Measurements from ENCODE around the gene ZNF552.
"Not testable (repeated sequence)": the region's sequence is repeated elsewhere in the genome, so short reads cannot be mapped to it uniquely, and the experiment has no call there.

ZNF552 gene

GRCh38 chr19:57814505-57815246 lies at the start of gene ZNF552:
Gene ZNF552, minus strand, starts transcription at chr19:57814913. Its CDS starts 170 bp downstream, at chr19:57814743.
- DNase-seq: peak; percentile 92

- DNase-seq: not testable (repeated sequence)
Measured at GRCh38 chr19:57862351-57862750, 47.6 kb upstream of the ZNF552 start.

- not testable (repeated sequence) for DNase-seq
Measured at GRCh38 chr19:57854117-57854516, 39.4 kb upstream of the ZNF552 start.

GRCh38 chr19:57851812-57852603 lies 37.3 kb upstream of the ZNF552 start:
- not testable (repeated sequence) for DNase-seq

- DNase-seq: no peak
Measured at GRCh38 chr19:57850553-57851017, 35.9 kb upstream of the ZNF552 start.

GRCh38 chr19:57849666-57850473 lies 35.2 kb upstream of the ZNF552 start, which contains the start of gene ZNF587:
Gene ZNF587, plus strand, starts transcription at chr19:57849859. Its CDS starts 180 bp downstream, at chr19:57850039.
- peak; percentile 77 for DNase-seq

- not testable (repeated sequence) for DNase-seq
Measured at GRCh38 chr19:57849162-57849665, 34.5 kb upstream of the ZNF552 start.

GRCh38 chr19:57847164-57847563 lies 32.5 kb upstream of the ZNF552 start:
- not testable (repeated sequence) for DNase-seq

GRCh38 chr19:57841122-57841763 lies 26.5 kb upstream of the ZNF552 start:
- no peak for DNase-seq

GRCh38 chr19:57838622-57839191 lies 24.0 kb upstream of the ZNF552 start:
- not testable (repeated sequence) for DNase-seq

GRCh38 chr19:57836991-57837390 lies 22.3 kb upstream of the ZNF552 start:
- not testable (repeated sequence) for DNase-seq

- DNase-seq: no peak
Measured at GRCh38 chr19:57830071-57830602, 15.4 kb upstream of the ZNF552 start, which contains the start of gene ZNF587B. Gene ZNF587B, plus strand, starts transcription at chr19:57830299. Its CDS starts 230 bp downstream, at chr19:57830529.

- no peak for DNase-seq
Measured at GRCh38 chr19:57829316-57829715, 14.6 kb upstream of the ZNF552 start.

- no peak for DNase-seq
Measured at GRCh38 chr19:57825511-57825910, 10.8 kb upstream of the ZNF552 start.

- not testable (repeated sequence) for DNase-seq
Measured at GRCh38 chr19:57823608-57824007, 8.9 kb upstream of the ZNF552 start.

GRCh38 chr19:57823155-57823554 lies 8.4 kb upstream of the ZNF552 start:
- not testable (repeated sequence) for DNase-seq

GRCh38 chr19:57821501-57821900 lies 6.8 kb upstream of the ZNF552 start:
- not testable (repeated sequence) for DNase-seq

- DNase-seq: not testable (repeated sequence)
Measured at GRCh38 chr19:57821095-57821494, 6.4 kb upstream of the ZNF552 start.

- no peak for DNase-seq
Measured at GRCh38 chr19:57820599-57820998, 5.9 kb upstream of the ZNF552 start.

- DNase-seq: peak; percentile 82
Measured at GRCh38 chr19:57819475-57820148, 4.9 kb upstream of the ZNF552 start.

GRCh38 chr19:57818378-57818777 lies 3.7 kb upstream of the ZNF552 start:
- DNase-seq: no peak

Data from NCI-H774 (cell line).